Uterus (tissue), 2 donors: ENCODE measurements around the gene CD300LG.

Source experiments
- POLR2A ChIP-seq, 2 donors: fragments of 450-650 bp; IDR thresholded peaks; one replicate each; pipeline ENCODE4 v1.6.1; 2016; ENCODE audit warnings: antibody characterized with exemption in 2 of 2, mild to moderate bottlenecking in 1 of 2, moderate library complexity in 1 of 2
- TF ChIP-seq, protein P1 (sequence below), 4 experiments: fragments of 200-600 bp in 2 of 4; fragments of 450-650 bp in 2 of 4; sonication (generic) in 2 of 4; IDR thresholded peaks; one replicate each; pipeline ENCODE4 v1.5.1; 2016 to 2019; ENCODE audit warnings: antibody characterized with exemption in 4 of 4, mild to moderate bottlenecking in 2 of 4, moderate library complexity in 1 of 4

- TF ChIP-seq, protein P1, sequence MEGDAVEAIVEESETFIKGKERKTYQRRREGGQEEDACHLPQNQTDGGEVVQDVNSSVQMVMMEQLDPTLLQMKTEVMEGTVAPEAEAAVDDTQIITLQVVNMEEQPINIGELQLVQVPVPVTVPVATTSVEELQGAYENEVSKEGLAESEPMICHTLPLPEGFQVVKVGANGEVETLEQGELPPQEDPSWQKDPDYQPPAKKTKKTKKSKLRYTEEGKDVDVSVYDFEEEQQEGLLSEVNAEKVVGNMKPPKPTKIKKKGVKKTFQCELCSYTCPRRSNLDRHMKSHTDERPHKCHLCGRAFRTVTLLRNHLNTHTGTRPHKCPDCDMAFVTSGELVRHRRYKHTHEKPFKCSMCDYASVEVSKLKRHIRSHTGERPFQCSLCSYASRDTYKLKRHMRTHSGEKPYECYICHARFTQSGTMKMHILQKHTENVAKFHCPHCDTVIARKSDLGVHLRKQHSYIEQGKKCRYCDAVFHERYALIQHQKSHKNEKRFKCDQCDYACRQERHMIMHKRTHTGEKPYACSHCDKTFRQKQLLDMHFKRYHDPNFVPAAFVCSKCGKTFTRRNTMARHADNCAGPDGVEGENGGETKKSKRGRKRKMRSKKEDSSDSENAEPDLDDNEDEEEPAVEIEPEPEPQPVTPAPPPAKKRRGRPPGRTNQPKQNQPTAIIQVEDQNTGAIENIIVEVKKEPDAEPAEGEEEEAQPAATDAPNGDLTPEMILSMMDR (IDR thresholded peaks at IDR 0.05), result no peak
- TF ChIP-seq POLR2A (IDR thresholded peaks at IDR 0.05), result no peak
Measured at GRCh38 chr17:43818966-43819365, 28.0 kb upstream of the CD300LG start.
